IMR-90 (cell line): ENCODE data around the gene GNPTG. TPM values are rescaled to one million over a fixed set of nuclear protein-coding genes. Genes with fewer than 3 reads are reported as not detected.

ENCODE experiments used
- ATAC-seq: fragments of 200-7000 bp; cut with Tn5 transposase; 2 replicates; pipeline ENCODE4 v1.9.1; 2020; ENCODE audit warnings: low read depth, mild to moderate bottlenecking, moderate library complexity
- BruUV-seq: library from RNA; stranded (reverse); fragments of 400-500 nt; replicated peaks from 2 replicates; lab custom pipeline; 2021; lab: Mats Ljungman, UMichigan
- CTCF ChIA-PET: fragments of 300-600 bp; formaldehyde crosslinking; extraction: SDS; loops from one replicate; lab custom pipeline; 2021; ENCODE audit warnings: antibody characterized with exemption; lab: Yijun Ruan, JAX
- POLR2A ChIA-PET: fragments of 300-600 bp; sonication (Branson Sonifier 250); formaldehyde crosslinking; loops from one replicate; lab custom pipeline; 2022; ENCODE audit warnings: antibody characterized with exemption; ENCODE audit not compliant: unreplicated experiment; lab: Charles Lee
- DNase-seq: peaks from one replicate; pipeline ENCODE4 v3.0.0; 2013
- H2AFZ ChIP-seq: replicated peaks from 2 replicates; pipeline ENCODE3; 2013; ENCODE audit warnings: low read length, mild to moderate bottlenecking; ENCODE audit not compliant: poor library complexity
- H2AK5ac ChIP-seq: 2 replicates; pipeline ENCODE4 v1.6.1; 2013; ENCODE audit warnings: low read depth, low read length, inconsistent platforms
- H2AK9ac ChIP-seq: replicated peaks from 2 replicates; pipeline ENCODE3; 2013; ENCODE audit warnings: mild to moderate bottlenecking, low read depth, low read length, moderate library complexity; ENCODE audit not compliant: poor library complexity
- H2BK120ac ChIP-seq: 2 replicates; pipeline ENCODE4 v1.6.1; 2013; ENCODE audit warnings: low read depth, low read length, inconsistent platforms
- H2BK15ac ChIP-seq: 3 replicates; pipeline ENCODE4 v1.6.1; 2013; ENCODE audit warnings: low read depth, low read length, inconsistent platforms
- H2BK20ac ChIP-seq: 2 replicates; pipeline ENCODE4 v1.6.1; 2013; ENCODE audit warnings: low read depth, mild to moderate bottlenecking, inconsistent platforms, low read length, moderate library complexity
- H2BK5ac ChIP-seq: 2 replicates; pipeline ENCODE4 v1.6.1; 2013; ENCODE audit warnings: mild to moderate bottlenecking, low read depth, low read length, inconsistent platforms; ENCODE audit not compliant: poor library complexity, severe bottlenecking
- H3K14ac ChIP-seq: replicated peaks from 2 replicates; pipeline ENCODE4 v1.6.1; 2013; ENCODE audit warnings: low read depth, low read length, inconsistent platforms
- H3K18ac ChIP-seq: 2 replicates; pipeline ENCODE4 v1.6.1; 2013; ENCODE audit warnings: low read depth, low read length, control low read depth
- H3K23ac ChIP-seq: 2 replicates; pipeline ENCODE4 v1.6.1; 2013; ENCODE audit warnings: low read depth, low read length, inconsistent platforms
- H3K27ac ChIP-seq: 2 replicates; pipeline ENCODE4 v1.5.1; 2013; ENCODE audit warnings: mild to moderate bottlenecking, control low read depth, low read length; ENCODE audit not compliant: insufficient read depth
- H3K27me3 ChIP-seq: 2 replicates; pipeline ENCODE4 v1.6.1; 2013; ENCODE audit warnings: low read length; ENCODE audit not compliant: control insufficient read depth, insufficient read depth
- H3K36me3 ChIP-seq: 2 replicates; pipeline ENCODE4 v1.6.1; 2013; ENCODE audit warnings: low read length, mixed read lengths; ENCODE audit not compliant: control insufficient read depth, insufficient read depth
- H3K4ac ChIP-seq: 2 replicates; pipeline ENCODE4 v1.6.1; 2013; ENCODE audit warnings: low read depth, low read length, inconsistent platforms
- H3K4me1 ChIP-seq: 2 replicates; pipeline ENCODE4 v1.6.1; 2013; ENCODE audit warnings: low read length, mixed read lengths; ENCODE audit not compliant: control insufficient read depth, insufficient read depth
- H3K4me2 ChIP-seq: 2 replicates; pipeline ENCODE4 v1.6.1; 2013; ENCODE audit warnings: low read depth, mild to moderate bottlenecking, control low read depth, low read length, moderate library complexity
- H3K4me3 ChIP-seq: 2 replicates; pipeline ENCODE4 v1.5.1; 2013; ENCODE audit warnings: low read depth, mild to moderate bottlenecking, control low read depth, low read length, moderate library complexity; ENCODE audit not compliant: insufficient read depth
- H3K56ac ChIP-seq: 2 replicates; pipeline ENCODE4 v1.6.1; 2013; ENCODE audit warnings: low read length, inconsistent platforms; ENCODE audit not compliant: insufficient read depth; ENCODE audit errors: extremely low read depth
- H3K79me1 ChIP-seq, 2 experiments: 2 replicates each; pipeline ENCODE4 v1.6.1; 2013; ENCODE audit warnings: low read length in 2 of 2, inconsistent platforms in 1 of 2, low read depth in 1 of 2
- H3K9ac ChIP-seq: 2 replicates; pipeline ENCODE4 v1.6.1; 2013; ENCODE audit warnings: low read depth, low read length, control low read depth
- H3K9me1 ChIP-seq: 2 replicates; pipeline ENCODE4 v1.6.1; 2013; ENCODE audit warnings: low read length, inconsistent platforms; ENCODE audit not compliant: insufficient read depth
- H3K9me3 ChIP-seq: 2 replicates; pipeline ENCODE4 v1.6.1; 2013; ENCODE audit warnings: low read length; ENCODE audit not compliant: control insufficient read depth, insufficient read depth
- H4K20me1 ChIP-seq: 2 replicates; pipeline ENCODE4 v1.6.1; 2013; ENCODE audit warnings: low read length, inconsistent platforms; ENCODE audit not compliant: insufficient read depth
- H4K5ac ChIP-seq: 2 replicates; pipeline ENCODE4 v1.6.1; 2013; ENCODE audit warnings: mild to moderate bottlenecking, low read depth, low read length, control low read depth
- H4K8ac ChIP-seq, 2 experiments: 2 replicates each; pipeline ENCODE4 v1.6.1; 2013; ENCODE audit warnings: low read depth in 2 of 2, low read length in 2 of 2, control low read depth in 1 of 2, inconsistent platforms in 1 of 2
- H4K91ac ChIP-seq: 2 replicates; pipeline ENCODE4 v1.6.1; 2013; ENCODE audit warnings: low read depth, low read length, inconsistent platforms; ENCODE audit not compliant: insufficient read depth
- BHLHE40 ChIP-seq: fragments of 150-350 bp; IDR thresholded peaks from 2 replicates; pipeline ENCODE4 v1.6.1; 2016; ENCODE audit warnings: mild to moderate bottlenecking, low read depth, low read length
- CEBPB ChIP-seq: IDR thresholded peaks from 2 replicates; pipeline ENCODE4 v1.6.1; 2012; ENCODE audit warnings: low read depth, low read length, improper control_type of control experiment
- CHD1 ChIP-seq: IDR thresholded peaks from 2 replicates; pipeline ENCODE4 v1.6.1; 2012; ENCODE audit warnings: low read depth, low read length, improper control_type of control experiment
- CTCF ChIP-seq: conservative IDR thresholded peaks from 2 replicates; pipeline ENCODE4 v1.5.1; 2012; ENCODE audit warnings: mild to moderate bottlenecking, low read depth, low read length, improper control_type of control experiment
- ELK1 ChIP-seq: fragments of 150-350 bp; IDR thresholded peaks from 2 replicates; pipeline ENCODE4 v1.6.1; 2016; ENCODE audit warnings: low read depth, mild to moderate bottlenecking, low read length, moderate library complexity, borderline replicate concordance
- FOS ChIP-seq: fragments of 150-350 bp; IDR thresholded peaks from 2 replicates; pipeline ENCODE4 v1.6.1; 2016; ENCODE audit warnings: low read depth, low read length
- MAFK ChIP-seq: IDR thresholded peaks from 2 replicates; pipeline ENCODE4 v1.6.1; 2012; ENCODE audit warnings: low read depth, low read length, improper control_type of control experiment
- MAZ ChIP-seq: IDR thresholded peaks from 2 replicates; pipeline ENCODE4 v1.6.1; 2012; ENCODE audit warnings: low read depth, mild to moderate bottlenecking, low read length, improper control_type of control experiment, moderate library complexity, borderline replicate concordance
- MXI1 ChIP-seq: IDR thresholded peaks from 2 replicates; pipeline ENCODE4 v1.6.1; 2012; ENCODE audit warnings: low read depth, mild to moderate bottlenecking, low read length, moderate library complexity, borderline replicate concordance
- NFE2L2 ChIP-seq: fragments of 150-350 bp; IDR thresholded peaks from 2 replicates; pipeline ENCODE4 v1.6.1; 2016; ENCODE audit warnings: low read depth, mild to moderate bottlenecking, low read length
- POLR2A ChIP-seq: IDR thresholded peaks from 2 replicates; pipeline ENCODE4 v1.6.1; 2012; ENCODE audit warnings: mild to moderate bottlenecking, low read depth, low read length
- RAD21 ChIP-seq: IDR thresholded peaks from 2 replicates; pipeline ENCODE4 v1.6.1; 2012; ENCODE audit warnings: low read length, improper control_type of control experiment
- RCOR1 ChIP-seq: IDR thresholded peaks from 2 replicates; pipeline ENCODE4 v1.6.1; 2012; ENCODE audit warnings: mild to moderate bottlenecking, low read length, improper control_type of control experiment; ENCODE audit not compliant: insufficient replicate concordance
- RFX5 ChIP-seq: IDR thresholded peaks from 2 replicates; pipeline ENCODE4 v1.8.0; 2012; ENCODE audit warnings: low read depth, mild to moderate bottlenecking, low read length, moderate library complexity
- SMC3 ChIP-seq: fragments of 150-350 bp; IDR thresholded peaks from 2 replicates; pipeline ENCODE4 v1.6.1; 2016; ENCODE audit warnings: low read depth, mild to moderate bottlenecking, antibody characterized with exemption, low read length, moderate library complexity
- WGBS, 2 experiments: methylation state at CpG; one replicate each; pipeline versions ENCODE4 v1.1.5 to v1.1.7; 2013; ENCODE audit warnings: missing lambda C conversion rate in 2 of 2; ENCODE audit not compliant: insufficient read length in 1 of 2; ENCODE audit errors: extremely low coverage in 2 of 2; 5-methylcytosine and 5-hydroxymethylcytosine counted together
- dilution Hi-C: fragments of 300-500 bp; cut with HindIII; formaldehyde crosslinking; loops from one replicate; pipeline ENCODE4 v1.14.3; 2018; ENCODE audit warnings: low sequenced_read_pairs; ENCODE audit not compliant: unreplicated experiment
- in situ Hi-C: fragments of 300-500 bp; cut with MboI; formaldehyde crosslinking; loops from 3 replicates; pipeline ENCODE4 v1.14.3; 2019; ENCODE audit warnings: low sequenced_read_pairs, inconsistent platforms, mixed read lengths
- intact Hi-C: fragments of 100-400 bp; cut with micrococcal nuclease; formaldehyde crosslinking; loops from 2 replicates; pipeline ENCODE4 v1.10.0; 2022
- polyA plus RNA-seq, 3 experiments: library from polyadenylated mRNA; depleted of rRNA; stranded (reverse); fragments of >200 nt; gene quantifications; 2 replicates each; pipeline ENCODE4 v1.2.3, GENCODE V29; 2012; ENCODE audit warnings: low replicate concordance in 1 of 3
- total RNA-seq: library from RNA; depleted of rRNA; stranded (reverse); fragments of >200 nt; gene quantifications from 2 replicates; pipeline ENCODE4 v1.2.3, GENCODE V29; 2012
- TF ChIP-seq, protein P1 (sequence below): fragments of 150-350 bp; IDR thresholded peaks from 2 replicates; pipeline ENCODE4 v1.6.1; 2017; ENCODE audit warnings: mild to moderate bottlenecking, antibody characterized with exemption, low read length, low read depth

Gene GNPTG
- total and polyA plus RNA-seq, 2 of the 4 experiments (the other 2 are of a cell fraction): 14.9 to 70.8 TPM

- Histone ChIP-seq H3K79me1 (no peaks in the 10 kb centered on the region), H3K4ac (no peak overlapping the region), H2AFZ (no peak overlapping the region), H2BK120ac (no peak overlapping the region), H4K8ac (no peak overlapping the region), H3K36me3 (no peaks in the 10 kb centered on the region), H2BK20ac (no peak overlapping the region), H3K27ac (no peak overlapping the region), H3K9me3 (no peaks in the 10 kb centered on the region), H3K14ac (no peak overlapping the region), H2AK5ac (no peak overlapping the region), H3K4me2 (no peak overlapping the region), H3K4me3 (no peak overlapping the region), H4K91ac (no peak overlapping the region), H3K27me3 (peaks cover 55% of the 10 kb centered on the region), H3K56ac (no peak overlapping the region), H2BK15ac (no peak overlapping the region), H3K23ac (no peak overlapping the region), H4K5ac (no peak overlapping the region), H4K20me1 (no peaks in the 10 kb centered on the region; the same call in 1 of the 2 replicates), H3K9me1 (no peaks in the 10 kb centered on the region), H3K9ac (no peak overlapping the region), H2BK5ac (no peak overlapping the region), H3K18ac (no peak overlapping the region), H2AK9ac (no peak overlapping the region), H3K4me1 (peaks cover 7% of the 10 kb centered on the region)
- ATAC-seq: no peak
- in situ Hi-C loops: no loop called here
- WGBS, 2 experiments: 20% methylated on average over 1 of the region's 12 CpGs; no CpG with 5 or more reads in 1 of the 2 experiments
- dilution Hi-C loops: no loop called here
- no peak for TF ChIP-seq CEBPB
- TF ChIP-seq BHLHE40: no peak
- no peak for TF ChIP-seq CHD1
- no peak for TF ChIP-seq MAZ
- TF ChIP-seq POLR2A: no peak
- no peak for TF ChIP-seq RAD21
- TF ChIP-seq, protein P1, sequence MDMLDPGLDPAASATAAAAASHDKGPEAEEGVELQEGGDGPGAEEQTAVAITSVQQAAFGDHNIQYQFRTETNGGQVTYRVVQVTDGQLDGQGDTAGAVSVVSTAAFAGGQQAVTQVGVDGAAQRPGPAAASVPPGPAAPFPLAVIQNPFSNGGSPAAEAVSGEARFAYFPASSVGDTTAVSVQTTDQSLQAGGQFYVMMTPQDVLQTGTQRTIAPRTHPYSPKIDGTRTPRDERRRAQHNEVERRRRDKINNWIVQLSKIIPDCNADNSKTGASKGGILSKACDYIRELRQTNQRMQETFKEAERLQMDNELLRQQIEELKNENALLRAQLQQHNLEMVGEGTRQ: no peak
- TF ChIP-seq MXI1: no peak
- no peak for TF ChIP-seq ELK1
- TF ChIP-seq RFX5: no peak
- no peak for TF ChIP-seq MAFK
- TF ChIP-seq RCOR1: no peak
- no peak for TF ChIP-seq NFE2L2
- TF ChIP-seq SMC3: no peak
- no peak; the same call in 1 of the 2 replicates for TF ChIP-seq CTCF
- TF ChIP-seq FOS: no peak
- CTCF ChIA-PET: no interaction called here
- intact Hi-C loops: no loop called here
- BruUV-seq: no TSS peak
- POLR2A ChIA-PET: no interaction called here
- no peak for DNase-seq
Observed at GRCh38 chr16:1335996-1336395, 15.7 kb upstream of the GNPTG start.
